GM12892 (cell line): Measurements from ENCODE around the gene RPL10.
A peak's percentile ranks its signal among the peaks of the same experiment; 100 is the strongest.

Experiments used
- DNase-seq: peaks from one replicate; pipeline ENCODE4 v3.0.0; 2011; ENCODE audit not compliant: insufficient read length
- FAIRE-seq: peaks from 2 replicates; lab custom pipeline; 2011; peaks lifted over from hg19 to GRCh38; lab: Jason Lieb, UNC
- POLR2A ChIP-seq: IDR thresholded peaks from 2 replicates; pipeline ENCODE4 v1.6.1; 2011; ENCODE audit warnings: low read depth, low read length, control low read depth
- POLR2AphosphoS5 ChIP-seq: IDR thresholded peaks from 2 replicates; pipeline ENCODE4 v1.6.1; 2011; ENCODE audit warnings: low read depth, low read length, control low read depth
- TAF1 ChIP-seq: IDR thresholded peaks from 2 replicates; pipeline ENCODE4 v1.6.1; 2011; ENCODE audit warnings: low read depth, mild to moderate bottlenecking, control low read depth, low read length, borderline replicate concordance

Gene RPL10

GRCh38 chrX:154429711-154430110 is 31.5 kb downstream of the RPL10 start:
- TF ChIP-seq POLR2AphosphoS5 (no peak), TAF1 (no peak), POLR2A (no peak)
- DNase-seq (no peak), FAIRE-seq (no peak)

DNA sequence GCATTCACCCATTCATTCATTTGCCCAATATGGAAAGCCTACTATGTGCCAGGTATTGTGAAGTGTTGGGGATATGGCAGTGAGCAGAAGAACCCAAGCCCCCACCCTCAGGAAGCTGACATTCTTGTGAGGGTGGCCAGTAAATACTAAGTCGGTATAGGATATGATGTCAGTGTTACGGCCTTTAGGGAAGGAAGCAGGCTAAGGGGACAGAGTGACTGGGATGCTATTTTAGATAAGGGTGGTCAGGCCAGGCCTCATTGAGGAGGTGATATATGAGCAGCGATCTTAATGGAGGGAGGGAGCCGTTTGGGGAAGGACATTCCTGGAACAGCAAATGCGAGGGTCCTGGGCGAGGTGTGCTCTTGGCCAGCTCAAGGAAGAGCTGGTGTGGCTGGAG is 32.3 kb downstream of the RPL10 start:
- DNase-seq (no peak), FAIRE-seq (no peak)
- TF ChIP-seq POLR2AphosphoS5, result no peak
- TF ChIP-seq POLR2A, result no peak
- no peak for TF ChIP-seq TAF1

- FAIRE-seq, result no peak
- no peak for TF ChIP-seq POLR2A
- TF ChIP-seq TAF1, result no peak
- TF ChIP-seq POLR2AphosphoS5, result no peak
These were observed 32.7 kb downstream of the RPL10 start for GRCh38 chrX:154430916-154431315.

GRCh38 chrX:154431341-154431740 is 33.2 kb downstream of the RPL10 start:
- FAIRE-seq (no peak), DNase-seq (no peak)
- no peak for TF ChIP-seq TAF1
- TF ChIP-seq POLR2A, result no peak
- TF ChIP-seq POLR2AphosphoS5, result no peak

More at GRCh38 chrX:154430916-154431315, 32.7 kb downstream of the RPL10 start:
- no peak for DNase-seq

GRCh38 chrX:154432210-154432609 is 34.0 kb downstream of the RPL10 start:
- DNase-seq (no peak), FAIRE-seq (no peak)
- no peak for TF ChIP-seq POLR2A
- TF ChIP-seq TAF1, result no peak
- no peak for TF ChIP-seq POLR2AphosphoS5

- FAIRE-seq (no peak), DNase-seq (no peak)
- TF ChIP-seq TAF1, result no peak
- no peak for TF ChIP-seq POLR2A
- TF ChIP-seq POLR2AphosphoS5, result no peak
These were observed 35.4 kb downstream of the RPL10 start for GRCh38 chrX:154433605-154434004.

DNA sequence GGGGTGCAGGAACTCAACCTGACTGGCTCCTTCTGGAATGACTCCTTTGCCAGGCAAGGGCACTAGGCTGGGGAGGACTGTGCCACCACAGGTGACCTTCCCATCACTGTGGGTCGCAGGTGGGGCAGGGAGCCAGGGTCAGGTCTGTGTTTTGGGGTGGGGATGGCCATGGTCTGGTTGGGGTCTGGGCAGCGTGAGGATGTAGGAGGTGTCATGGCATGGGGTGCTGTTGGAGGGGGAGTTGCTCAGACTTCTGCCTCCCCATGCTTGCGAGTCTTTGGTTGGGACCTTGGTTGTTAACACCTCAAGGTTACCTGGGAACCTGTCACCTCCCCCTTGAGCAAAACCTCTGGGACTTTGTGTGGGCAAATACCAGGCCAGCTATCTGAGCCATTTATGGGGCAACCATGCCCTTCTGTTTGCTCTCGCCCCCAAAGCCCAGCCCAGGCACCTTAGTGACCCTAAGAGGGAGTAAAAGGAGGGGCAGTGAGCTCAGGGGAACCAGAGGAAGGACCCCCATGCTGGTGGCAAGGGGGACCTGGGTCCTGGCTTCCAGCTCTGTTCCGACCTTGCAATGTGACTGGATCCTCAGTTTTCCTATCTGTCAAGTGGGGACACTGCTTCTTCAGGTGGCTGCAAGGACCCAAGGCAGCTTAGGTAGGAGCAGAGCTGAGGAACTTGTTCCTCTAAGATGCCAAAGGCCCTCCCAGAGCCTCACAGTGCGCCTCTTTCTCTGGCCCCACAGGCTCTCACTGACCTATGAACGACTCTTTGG is 36.4 kb downstream of the RPL10 start:
- TF ChIP-seq POLR2AphosphoS5, result no peak
- TF ChIP-seq TAF1, result no peak
- no peak for TF ChIP-seq POLR2A
- DNase-seq, result no peak
- FAIRE-seq, result no peak

GRCh38 chrX:154435171-154435733 is 37.1 kb downstream of the RPL10 start:
- TF ChIP-seq TAF1 (no peak), POLR2A (no peak), POLR2AphosphoS5 (no peak)
- FAIRE-seq (no peak), DNase-seq (no peak)

- no peak for TF ChIP-seq POLR2A
- TF ChIP-seq POLR2AphosphoS5, result no peak
- no peak for TF ChIP-seq TAF1
- peak; percentile 85 for DNase-seq
- no peak for FAIRE-seq
These were observed 38.3 kb downstream of the RPL10 start for GRCh38 chrX:154436374-154436982.

GRCh38 chrX:154436983-154437752 is 39.0 kb downstream of the RPL10 start, which contains the start of gene GDI1:
GDI1 (plus strand) TSS chrX:154437154; CDS start chrX:154437255, 101 bp downstream.
- no peak for DNase-seq
- FAIRE-seq, result no peak
- TF ChIP-seq POLR2A (peak; percentile 40; the same call in 1 of the 2 replicates), POLR2AphosphoS5 (no peak), TAF1 (peak; percentile 62; the same call in 1 of the 2 replicates)
